ENCODE measurements around the gene SCGN. TPM values are rescaled to one million over a fixed set of nuclear protein-coding genes. Genes with fewer than 3 reads are reported as not detected.

The SCGN gene
- total and polyA plus RNA-seq, 2 of the 13 experiments (the other 11 are each of a cell fraction or from before 2014, with no cell fraction given), result 2.9 to 29.0 TPM

DNA sequence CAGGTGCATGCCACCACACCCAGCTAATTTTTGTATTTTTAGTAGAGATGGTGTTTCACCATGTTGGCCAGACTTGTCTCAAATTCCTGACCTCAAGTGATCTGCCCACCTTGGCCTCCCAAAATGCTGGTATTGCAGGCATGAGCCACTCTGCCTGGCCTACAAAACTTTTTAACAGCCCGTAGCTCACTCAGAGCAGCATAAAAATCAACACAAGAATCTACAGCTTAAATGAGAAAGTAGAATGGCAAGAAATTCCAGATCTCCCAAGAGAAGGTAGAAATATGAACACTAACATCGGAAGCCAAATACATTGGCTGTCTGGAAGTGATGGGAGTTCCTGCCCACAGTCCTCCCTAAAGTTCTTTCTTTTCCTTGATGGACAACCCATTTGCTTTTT lies 43.7 kb downstream of the SCGN start:
- FAIRE-seq (no peak), DNase-seq (ENCODE audit: low spot score) (no peak), ATAC-seq (no peak)
- ChIA-PET POLR2A (no interaction called here), CTCF (ENCODE audit: low intra/inter-chr PET ratio, low total read pairs) (no interaction called here)
- H3K4me1 ChIP-seq (ENCODE audit: insufficient read depth, low read length), result no peaks in the 10 kb centered on the region
- no TSS peak for BruUV-seq (replicated peaks)
- WGBS (ENCODE audit: low lambda C conversion rate), result 89% methylated on average over 2 of the region's 2 CpGs
- in situ Hi-C loops (cut with HindIII; ENCODE audit: extremely low pct_ligation_motif_present, low pct_unique_long_range_greater_than_20kb), result no loop called here
- H4K20me1 ChIP-seq (ENCODE audit: insufficient read depth, low read length), result no peaks in the 10 kb centered on the region
- H3K27me3 ChIP-seq (ENCODE audit: control insufficient read depth in 1 of 2, insufficient read depth in 2 of 2, low read length in 2 of 2), result no peaks in the 10 kb centered on the region; a peak in 1 of 5 replicates
- no peaks in the 10 kb centered on the region for H3K79me2 ChIP-seq (ENCODE audit: insufficient read depth, low read length)
- no peak overlapping the region for H3K9ac ChIP-seq (ENCODE audit: insufficient read depth, low read depth, low read length)
- intact Hi-C loops (cut with micrococcal nuclease; ENCODE audit: unreplicated experiment), result no loop called here
- H3K4me3 ChIP-seq (replicated peaks in 1 of 3; ENCODE audit: insufficient read depth in 1 of 3, low read depth in 2 of 3, low read length in 3 of 3), result no peak overlapping the region
- H2AFZ ChIP-seq (ENCODE audit: low read length), result no peak overlapping the region
- TF ChIP-seq, protein P1, sequence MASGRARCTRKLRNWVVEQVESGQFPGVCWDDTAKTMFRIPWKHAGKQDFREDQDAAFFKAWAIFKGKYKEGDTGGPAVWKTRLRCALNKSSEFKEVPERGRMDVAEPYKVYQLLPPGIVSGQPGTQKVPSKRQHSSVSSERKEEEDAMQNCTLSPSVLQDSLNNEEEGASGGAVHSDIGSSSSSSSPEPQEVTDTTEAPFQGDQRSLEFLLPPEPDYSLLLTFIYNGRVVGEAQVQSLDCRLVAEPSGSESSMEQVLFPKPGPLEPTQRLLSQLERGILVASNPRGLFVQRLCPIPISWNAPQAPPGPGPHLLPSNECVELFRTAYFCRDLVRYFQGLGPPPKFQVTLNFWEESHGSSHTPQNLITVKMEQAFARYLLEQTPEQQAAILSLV (CRISPR knock-in tag; IDR thresholded peaks at IDR 0.05; ENCODE audit: borderline replicate concordance), result no peak
- no peaks in the 10 kb centered on the region for H3K9me3 ChIP-seq (ENCODE audit: low read length)
- H3K27ac ChIP-seq (ENCODE audit: extremely low read length, insufficient read depth, low read length), result no peak overlapping the region
- no peaks in the 10 kb centered on the region for H3K36me3 ChIP-seq (replicated peaks in 1 of 2; ENCODE audit: control insufficient read depth in 1 of 2, insufficient read depth in 2 of 2, low read length in 2 of 2)
- H3K4me2 ChIP-seq (ENCODE audit: low read depth, low read length), result no peak overlapping the region

DNA sequence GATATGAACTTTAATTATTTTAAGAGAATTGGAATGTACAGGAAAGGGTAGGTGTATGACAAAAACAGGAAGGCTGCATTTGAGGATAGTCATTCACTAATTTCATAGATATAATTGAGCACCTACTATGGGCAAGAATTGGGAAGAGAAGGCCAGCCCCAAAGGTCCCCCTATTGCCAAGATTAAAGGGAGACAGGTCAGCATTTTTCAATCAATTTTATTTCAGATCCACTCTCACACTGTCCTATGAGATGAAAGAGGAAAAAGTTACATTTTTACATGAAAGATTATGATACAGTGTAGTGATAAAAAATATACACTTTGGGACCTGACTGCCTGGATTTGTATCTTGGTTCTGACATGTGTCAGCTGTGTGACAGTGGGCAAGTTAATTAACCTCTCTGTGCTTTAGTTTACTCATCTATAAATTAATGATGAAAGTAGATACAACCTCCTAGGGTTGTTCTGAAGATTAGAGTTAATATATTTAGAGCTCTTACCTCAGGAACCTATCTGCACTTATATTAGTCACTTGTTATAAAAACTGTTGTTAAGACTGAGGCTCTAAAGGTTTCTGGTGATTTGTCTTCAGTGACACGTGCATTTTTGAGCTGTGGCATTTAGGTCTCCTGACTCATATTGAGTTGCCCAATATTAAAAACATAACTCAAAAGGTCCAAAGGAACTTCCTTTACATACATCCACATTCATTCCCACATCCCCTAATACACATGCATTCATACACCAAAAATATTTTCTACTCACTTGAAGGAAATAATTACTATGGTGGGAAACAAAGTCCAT lies 45.7 kb downstream of the SCGN start:
- intact Hi-C loops (cut with micrococcal nuclease; ENCODE audit: unreplicated experiment), result no loop called here
- Histone ChIP-seq H3K79me2 (ENCODE audit: insufficient read depth, low read length) (no peaks in the 10 kb centered on the region), H4K20me1 (ENCODE audit: insufficient read depth, low read length) (no peaks in the 10 kb centered on the region), H3K9me3 (ENCODE audit: low read length) (no peaks in the 10 kb centered on the region), H3K27ac (ENCODE audit: extremely low read length, insufficient read depth, low read length) (no peak overlapping the region), H3K4me1 (ENCODE audit: insufficient read depth, low read length) (peaks cover under 1% of the 10 kb centered on the region), H3K4me3 (replicated peaks in 1 of 3; ENCODE audit: insufficient read depth in 1 of 3, low read depth in 2 of 3, low read length in 3 of 3) (no peak overlapping the region), H2AFZ (ENCODE audit: low read length) (no peak overlapping the region), H3K9ac (ENCODE audit: insufficient read depth, low read depth, low read length) (no peak overlapping the region), H3K36me3 (replicated peaks in 1 of 2; ENCODE audit: control insufficient read depth in 1 of 2, insufficient read depth in 2 of 2, low read length in 2 of 2) (no peaks in the 10 kb centered on the region), H3K27me3 (ENCODE audit: control insufficient read depth in 1 of 2, insufficient read depth in 2 of 2, low read length in 2 of 2) (no peaks in the 10 kb centered on the region; a peak in 1 of 5 replicates), H3K4me2 (ENCODE audit: low read depth, low read length) (no peak overlapping the region)
- ChIA-PET CTCF (ENCODE audit: low intra/inter-chr PET ratio, low total read pairs) (no interaction called here), POLR2A (no interaction called here)
- 38% methylated on average over 1 of the region's 1 CpG for WGBS (ENCODE audit: low lambda C conversion rate)
- in situ Hi-C loops (cut with HindIII; ENCODE audit: extremely low pct_ligation_motif_present, low pct_unique_long_range_greater_than_20kb), result no loop called here
- no TSS peak for BruUV-seq (replicated peaks)
- TF ChIP-seq MAFK (conservative IDR thresholded peaks at IDR 0.05 in 1 of 2, IDR thresholded peaks at IDR 0.05 in 1 of 2; ENCODE audit: low read length in 2 of 2) (peak; percentile 28 to 51; a peak in 3 of 4 replicates), HDAC2 (CRISPR knock-in tag; IDR thresholded peaks at IDR 0.05) (no peak), ZNF768 (CRISPR knock-in tag; IDR thresholded peaks at IDR 0.05) (peak; percentile 14; the same call in 1 of the 2 replicates)
- TF ChIP-seq, protein P2, sequence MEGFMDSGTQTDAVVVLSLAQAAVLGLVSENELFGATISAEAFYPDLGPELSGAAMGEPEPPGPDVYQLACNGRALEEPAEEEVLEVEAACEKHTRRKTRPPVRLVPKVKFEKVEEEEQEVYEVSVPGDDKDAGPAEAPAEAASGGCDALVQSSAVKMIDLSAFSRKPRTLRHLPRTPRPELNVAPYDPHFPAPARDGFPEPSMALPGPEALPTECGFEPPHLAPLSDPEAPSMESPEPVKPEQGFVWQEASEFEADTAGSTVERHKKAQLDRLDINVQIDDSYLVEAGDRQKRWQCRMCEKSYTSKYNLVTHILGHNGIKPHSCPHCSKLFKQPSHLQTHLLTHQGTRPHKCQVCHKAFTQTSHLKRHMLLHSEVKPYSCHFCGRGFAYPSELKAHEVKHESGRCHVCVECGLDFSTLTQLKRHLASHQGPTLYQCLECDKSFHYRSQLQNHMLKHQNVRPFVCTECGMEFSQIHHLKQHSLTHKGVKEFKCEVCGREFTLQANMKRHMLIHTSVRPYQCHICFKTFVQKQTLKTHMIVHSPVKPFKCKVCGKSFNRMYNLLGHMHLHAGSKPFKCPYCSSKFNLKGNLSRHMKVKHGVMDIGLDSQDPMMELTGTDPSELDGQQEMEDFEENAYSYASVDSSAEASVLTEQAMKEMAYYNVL (CRISPR knock-in tag; IDR thresholded peaks at IDR 0.05; ENCODE audit: borderline replicate concordance), result no peak
- TF ChIP-seq, protein P3, sequence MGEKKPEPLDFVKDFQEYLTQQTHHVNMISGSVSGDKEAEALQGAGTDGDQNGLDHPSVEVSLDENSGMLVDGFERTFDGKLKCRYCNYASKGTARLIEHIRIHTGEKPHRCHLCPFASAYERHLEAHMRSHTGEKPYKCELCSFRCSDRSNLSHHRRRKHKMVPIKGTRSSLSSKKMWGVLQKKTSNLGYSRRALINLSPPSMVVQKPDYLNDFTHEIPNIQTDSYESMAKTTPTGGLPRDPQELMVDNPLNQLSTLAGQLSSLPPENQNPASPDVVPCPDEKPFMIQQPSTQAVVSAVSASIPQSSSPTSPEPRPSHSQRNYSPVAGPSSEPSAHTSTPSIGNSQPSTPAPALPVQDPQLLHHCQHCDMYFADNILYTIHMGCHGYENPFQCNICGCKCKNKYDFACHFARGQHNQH (CRISPR knock-in tag; IDR thresholded peaks at IDR 0.05), result no peak
- peak; percentile 12 for FAIRE-seq
- no peak for DNase-seq (ENCODE audit: low spot score)
- no peak for ATAC-seq
